HFF-Myc (cell line): ENCODE results near the gene GABRB3.

Experiments used
- DNase-seq: peaks from one replicate; pipeline ENCODE4 v3.0.0-alpha.2; 2011; ENCODE audit warnings: low read depth; ENCODE audit errors: extremely low read depth
- H3K4me3 ChIP-seq: replicated peaks from 2 replicates; pipeline ENCODE4 v1.5.1; 2011; ENCODE audit warnings: low read depth, mild to moderate bottlenecking, control low read depth, low read length
- TF ChIP-seq, protein P1 (sequence below): IDR thresholded peaks from 2 replicates; pipeline ENCODE4 v1.5.1; 2012; ENCODE audit warnings: mild to moderate bottlenecking, low read depth, low read length, control low read depth; ENCODE audit errors: missing control alignments

Gene GABRB3

DNA sequence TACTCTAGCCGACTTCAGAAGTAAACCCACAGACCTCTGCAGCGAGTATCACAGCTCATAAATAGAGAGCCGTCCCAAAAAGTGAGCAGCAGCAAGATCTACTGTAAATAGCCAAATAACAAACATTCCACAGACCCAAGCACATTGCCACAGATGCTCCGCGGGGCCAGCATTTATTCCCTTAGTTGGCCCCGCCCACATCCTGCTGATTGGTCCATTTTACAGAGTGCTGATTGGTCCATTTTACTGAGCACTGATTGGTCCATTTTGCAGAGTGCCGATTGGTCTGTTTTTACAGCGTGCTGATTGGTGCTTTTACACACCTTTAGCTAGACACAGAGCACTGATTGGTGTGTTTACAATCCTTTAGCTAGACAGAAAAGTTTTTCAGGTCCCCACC is 17.3 kb upstream of the GABRB3 start:
- DNase-seq, result no peak
- TF ChIP-seq, protein P1, sequence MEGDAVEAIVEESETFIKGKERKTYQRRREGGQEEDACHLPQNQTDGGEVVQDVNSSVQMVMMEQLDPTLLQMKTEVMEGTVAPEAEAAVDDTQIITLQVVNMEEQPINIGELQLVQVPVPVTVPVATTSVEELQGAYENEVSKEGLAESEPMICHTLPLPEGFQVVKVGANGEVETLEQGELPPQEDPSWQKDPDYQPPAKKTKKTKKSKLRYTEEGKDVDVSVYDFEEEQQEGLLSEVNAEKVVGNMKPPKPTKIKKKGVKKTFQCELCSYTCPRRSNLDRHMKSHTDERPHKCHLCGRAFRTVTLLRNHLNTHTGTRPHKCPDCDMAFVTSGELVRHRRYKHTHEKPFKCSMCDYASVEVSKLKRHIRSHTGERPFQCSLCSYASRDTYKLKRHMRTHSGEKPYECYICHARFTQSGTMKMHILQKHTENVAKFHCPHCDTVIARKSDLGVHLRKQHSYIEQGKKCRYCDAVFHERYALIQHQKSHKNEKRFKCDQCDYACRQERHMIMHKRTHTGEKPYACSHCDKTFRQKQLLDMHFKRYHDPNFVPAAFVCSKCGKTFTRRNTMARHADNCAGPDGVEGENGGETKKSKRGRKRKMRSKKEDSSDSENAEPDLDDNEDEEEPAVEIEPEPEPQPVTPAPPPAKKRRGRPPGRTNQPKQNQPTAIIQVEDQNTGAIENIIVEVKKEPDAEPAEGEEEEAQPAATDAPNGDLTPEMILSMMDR, result no peak
- H3K4me3 ChIP-seq, result no peak overlapping the region

DNA sequence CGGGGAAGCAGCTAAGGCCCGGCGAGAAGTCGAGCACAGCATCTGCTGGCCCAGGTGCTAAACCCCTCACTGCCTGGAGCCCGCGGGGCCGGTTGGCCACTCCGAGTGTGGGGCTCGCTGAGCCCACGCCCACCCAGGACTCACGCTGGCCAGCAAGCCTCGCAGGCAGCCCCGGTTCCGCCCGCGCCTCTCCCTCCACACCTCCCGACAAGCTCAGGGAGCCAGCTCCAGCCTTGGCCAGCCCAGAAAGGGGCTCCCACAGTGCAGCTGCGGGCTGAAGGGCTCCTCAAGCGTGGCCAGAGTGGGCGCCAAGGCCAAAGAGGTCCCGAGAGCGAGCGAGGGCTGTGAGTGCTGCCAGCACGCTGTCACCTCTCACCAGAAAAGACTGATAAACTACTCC is 8.9 kb upstream of the GABRB3 start:
- H3K4me3 ChIP-seq, result no peak overlapping the region
- no peak for DNase-seq
- TF ChIP-seq, protein P1, result no peak

DNA sequence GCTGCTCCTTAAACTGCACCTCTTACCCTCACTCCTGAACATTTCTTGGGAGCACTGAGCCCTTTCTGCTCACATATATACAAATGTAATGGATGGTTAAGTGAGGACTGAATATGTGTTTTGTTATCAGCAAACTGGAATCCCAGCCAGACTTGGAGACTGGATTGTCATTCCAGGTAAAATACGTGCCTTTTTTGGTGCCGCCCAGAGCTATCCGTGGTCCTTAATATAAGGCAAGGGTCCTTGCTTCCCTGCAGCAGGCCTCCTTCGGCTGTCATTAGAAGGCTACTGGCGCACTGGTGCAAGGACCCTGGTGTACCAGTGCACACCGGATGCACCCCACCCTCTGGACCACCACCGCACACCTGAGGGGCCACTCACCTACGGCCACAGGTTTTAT is 1.1 kb upstream of the GABRB3 start:
- TF ChIP-seq, protein P1, result no peak
- no peak overlapping the region for H3K4me3 ChIP-seq
- no peak for DNase-seq

DNA sequence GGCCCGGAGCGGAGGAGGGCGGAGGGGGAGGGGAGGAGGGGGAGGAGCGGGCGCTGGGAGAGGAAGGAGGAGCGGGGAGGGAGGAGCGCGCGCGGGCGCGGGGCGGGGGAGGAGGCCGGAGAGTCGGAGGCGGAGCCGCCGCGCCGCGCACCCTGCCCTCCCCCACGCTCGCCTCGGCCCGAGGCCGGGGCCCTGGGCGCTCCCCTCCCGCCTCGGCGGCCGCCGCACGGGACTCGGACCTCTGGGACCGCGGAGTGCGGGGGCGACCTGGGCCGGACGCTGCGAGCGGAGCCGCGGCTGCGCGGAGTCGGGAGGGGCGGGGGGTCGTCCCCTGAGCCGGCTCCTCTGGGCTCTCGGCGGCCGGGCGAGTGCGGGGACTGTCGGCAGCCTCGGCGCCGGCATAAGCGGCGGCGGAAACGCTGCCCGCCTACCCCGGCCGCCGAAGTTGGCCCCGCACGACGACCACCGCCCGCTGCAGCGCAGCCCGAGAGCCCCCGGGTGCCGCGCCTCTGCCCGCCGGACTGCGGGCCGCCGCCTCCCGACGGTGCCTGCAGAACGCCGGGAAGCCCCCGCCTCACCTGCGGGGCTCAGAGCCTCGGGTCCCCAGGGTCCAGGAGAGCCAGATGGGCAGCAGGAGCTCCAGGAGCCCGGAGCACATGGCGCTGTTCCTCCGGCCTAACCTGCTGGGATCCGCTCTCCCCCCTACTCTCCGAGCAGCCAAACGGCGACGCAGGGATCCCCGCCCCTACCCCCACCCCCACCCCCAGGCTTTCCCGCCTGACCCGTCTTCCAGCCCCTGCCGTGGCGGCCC is 406 bp upstream of the GABRB3 start:
- DNase-seq, result no peak
- H3K4me3 ChIP-seq, result no peak overlapping the region
- TF ChIP-seq, protein P1, result no peak

DNA sequence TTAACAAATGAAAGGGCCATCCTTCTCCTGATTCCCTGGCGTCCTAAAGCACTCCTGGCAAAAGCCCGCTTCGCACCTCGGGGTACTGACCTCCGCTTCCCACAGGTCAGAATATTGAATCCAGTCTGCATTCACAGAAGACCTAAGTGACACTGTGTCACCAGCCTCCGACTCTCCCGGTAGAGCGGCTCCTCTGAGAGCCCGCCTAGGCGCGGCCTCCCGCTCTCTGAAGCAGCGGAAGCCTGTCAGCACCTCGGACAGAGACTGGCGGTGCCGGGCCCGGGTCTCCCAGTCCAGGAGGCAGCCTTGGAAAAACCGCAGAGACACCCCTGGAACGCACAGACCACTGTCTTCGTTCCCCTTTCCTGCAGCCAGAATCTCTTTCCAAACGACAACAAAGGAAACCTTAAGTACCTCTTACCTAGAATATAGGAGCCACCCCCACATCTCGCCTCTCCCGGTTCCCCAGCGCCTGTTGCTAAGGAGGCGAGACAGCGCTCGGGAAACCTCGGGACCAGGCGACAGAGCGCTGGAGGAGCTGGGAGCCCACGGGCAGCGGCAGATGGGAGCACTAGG is 1.2 kb downstream of the GABRB3 start:
- DNase-seq, result no peak
- H3K4me3 ChIP-seq, result no peak overlapping the region
- TF ChIP-seq, protein P1, result no peak

DNA sequence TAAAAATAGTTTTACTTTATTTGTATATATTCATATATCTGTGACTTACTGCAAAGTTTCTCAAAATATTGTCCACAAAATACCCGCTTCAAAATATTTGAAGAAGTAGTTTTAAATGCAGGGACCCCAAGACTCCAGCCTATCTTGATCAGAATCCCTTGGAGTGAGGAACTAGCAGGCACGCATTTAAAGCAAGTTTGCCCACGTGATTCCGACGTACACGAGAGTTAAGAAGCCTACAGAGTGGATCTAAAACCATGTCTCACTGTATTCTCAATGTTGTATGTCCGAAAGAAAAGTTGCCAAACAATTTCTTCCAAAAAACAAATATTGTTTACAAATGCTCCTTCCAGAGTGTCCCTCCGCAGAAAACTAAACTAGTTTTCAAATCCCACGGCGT is 1.7 kb downstream of the GABRB3 start:
- H3K4me3 ChIP-seq, result no peak overlapping the region
- TF ChIP-seq, protein P1, result no peak
- DNase-seq, result no peak

DNA sequence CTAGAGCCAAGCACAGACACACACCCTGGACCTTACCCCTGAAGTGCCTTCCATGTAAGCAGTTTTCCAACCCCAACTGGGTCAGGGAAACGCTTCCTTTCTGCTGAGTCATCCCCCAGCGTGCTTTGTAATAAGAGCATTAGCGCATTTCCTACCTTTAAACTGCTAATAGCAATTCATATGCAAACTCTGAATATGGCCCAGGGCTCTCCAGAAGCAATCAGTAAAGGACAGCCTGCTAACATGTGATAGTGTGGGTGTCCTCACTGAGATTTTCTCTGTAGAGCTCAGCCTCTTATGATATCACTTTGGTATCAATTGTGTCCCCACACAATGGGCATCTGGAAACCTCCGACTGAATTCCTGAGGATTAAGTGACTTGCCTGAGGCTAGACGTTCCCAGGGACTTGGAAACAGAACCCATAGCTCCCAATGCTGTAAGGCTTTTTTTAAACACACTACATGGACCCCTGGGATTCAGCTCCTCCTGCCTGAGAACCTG is 5.6 kb downstream of the GABRB3 start:
- H3K4me3 ChIP-seq, result no peak overlapping the region
- TF ChIP-seq, protein P1, result no peak
- DNase-seq, result no peak
